ENCODE data around the gene RTTN. TPM values are rescaled to one million over a fixed set of nuclear protein-coding genes. Genes with fewer than 3 reads are reported as not detected.

The RTTN gene
- total and polyA plus RNA-seq, 9 of the 15 experiments (the other 6 are each of a cell fraction or from before 2014, with no cell fraction given) = 3.1 to 18.3 (median 10.6) TPM

DNA sequence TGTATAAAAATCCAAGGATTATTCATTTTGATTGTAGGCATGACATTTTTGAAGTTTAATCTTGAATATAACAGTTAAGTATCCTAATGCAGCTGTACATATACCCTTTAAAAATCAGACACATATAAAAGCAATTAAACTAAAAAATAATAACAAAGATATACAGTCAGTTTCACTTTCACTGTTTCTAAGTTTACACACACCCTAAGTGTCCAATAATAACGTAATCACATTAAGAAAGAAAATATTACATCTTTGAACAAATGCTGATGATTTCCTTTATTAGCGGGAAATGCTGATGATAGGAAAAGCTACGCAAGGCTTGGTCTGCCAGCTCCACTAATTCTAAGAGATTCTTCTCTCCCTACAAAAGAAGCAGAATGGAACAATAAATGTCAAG is 38.8 kb downstream of the RTTN start:
- H2AFZ ChIP-seq (ENCODE audit: low read depth, low read length) = no peak overlapping the region

DNA sequence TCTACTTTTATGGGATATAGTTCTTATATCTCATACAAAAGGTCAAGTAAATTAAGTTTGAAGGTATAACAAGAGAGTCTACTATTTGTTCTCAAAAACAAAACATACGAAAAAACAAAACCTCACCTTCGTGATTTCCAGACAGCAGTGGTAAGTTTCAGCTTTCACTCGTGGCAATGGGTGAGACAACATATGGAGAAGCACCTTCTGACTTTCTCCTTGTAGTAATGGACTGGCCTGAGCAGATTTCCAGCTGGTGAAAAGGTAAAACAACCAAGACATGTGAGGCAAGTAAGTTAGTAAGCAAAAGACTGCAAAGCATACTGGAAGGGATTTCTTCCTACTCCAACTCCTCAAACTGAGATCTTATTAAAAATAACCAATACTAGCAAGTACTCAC is 39.6 kb downstream of the RTTN start:
- ATAC-seq (no peak), DNase-seq (ENCODE audit: extremely low read depth in 1 of 4, low spot score in 3 of 4) (no peak), FAIRE-seq (no peak)
- H3K9me3 ChIP-seq (replicated peaks; ENCODE audit: control insufficient read depth, insufficient read depth, low read depth, low read length) = no peaks in the 10 kb centered on the region
- H3K27me3 ChIP-seq (ENCODE audit: control insufficient read depth in 2 of 2, insufficient read depth in 2 of 2, low read length in 2 of 2) = no peaks in the 10 kb centered on the region
- H3K4me2 ChIP-seq (ENCODE audit: insufficient read depth, low read length) = no peak overlapping the region
- in situ Hi-C loops (cut with MboI) = no loop called here
- H4K20me1 ChIP-seq (replicated peaks; ENCODE audit: control insufficient read depth, insufficient read depth, low read length) = no peaks in the 10 kb centered on the region
- H3K27ac ChIP-seq (ENCODE audit: extremely low read depth, low read depth, low read length) = no peak overlapping the region
- no TSS peak for BruUV-seq (replicated peaks)
- no peaks in the 10 kb centered on the region for H3K79me2 ChIP-seq (ENCODE audit: control insufficient read depth, insufficient read depth, low read length)
- H3K4me1 ChIP-seq (replicated peaks in 1 of 2; ENCODE audit: control insufficient read depth in 2 of 2, insufficient read depth in 2 of 2, low read length in 2 of 2) = no peaks in the 10 kb centered on the region
- H3K9me1 ChIP-seq (ENCODE audit: control insufficient read depth, insufficient read depth, low read length) = no peaks in the 10 kb centered on the region
- H3K9ac ChIP-seq (ENCODE audit: insufficient read depth in 1 of 2, low read depth in 2 of 2, low read length in 2 of 2) = no peak overlapping the region
- H2AFZ ChIP-seq (ENCODE audit: low read depth, low read length) = no peak overlapping the region
- CTCF ChIA-PET (ENCODE audit: low intra/inter-chr PET ratio) = no interaction called here
- POLR2A ChIA-PET = no interaction called here
- 70% methylated on average over 3 of the region's 3 CpGs for WGBS (ENCODE audit: insufficient coverage, low coverage, missing lambda C conversion rate)
- no peak overlapping the region for H3K4me3 ChIP-seq
- H3K36me3 ChIP-seq (ENCODE audit: control insufficient read depth, insufficient read depth, low read length) = peaks cover 13% of the 10 kb centered on the region
- intact Hi-C loops (cut with micrococcal nuclease) = no loop called here
- no peak for TF ChIP-seq HOXB6 (CRISPR knock-in tag; IDR thresholded peaks at IDR 0.05; ENCODE audit: borderline replicate concordance)
- TF ChIP-seq MAFF (IDR thresholded peaks at IDR 0.05; ENCODE audit: low read length) = no peak
- TF ChIP-seq TFAM (CRISPR knock-in tag; conservative IDR thresholded peaks at IDR 0.05) = no peak
- TF ChIP-seq, protein P1, sequence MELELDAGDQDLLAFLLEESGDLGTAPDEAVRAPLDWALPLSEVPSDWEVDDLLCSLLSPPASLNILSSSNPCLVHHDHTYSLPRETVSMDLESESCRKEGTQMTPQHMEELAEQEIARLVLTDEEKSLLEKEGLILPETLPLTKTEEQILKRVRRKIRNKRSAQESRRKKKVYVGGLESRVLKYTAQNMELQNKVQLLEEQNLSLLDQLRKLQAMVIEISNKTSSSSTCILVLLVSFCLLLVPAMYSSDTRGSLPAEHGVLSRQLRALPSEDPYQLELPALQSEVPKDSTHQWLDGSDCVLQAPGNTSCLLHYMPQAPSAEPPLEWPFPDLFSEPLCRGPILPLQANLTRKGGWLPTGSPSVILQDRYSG (tag; conservative IDR thresholded peaks at IDR 0.05; ENCODE audit: low read depth) = no peak
- TF ChIP-seq ZKSCAN8 (CRISPR knock-in tag; IDR thresholded peaks at IDR 0.05) = no peak
- no peak for TF ChIP-seq CBFA2T3 (IDR thresholded peaks at IDR 0.05)
- TF ChIP-seq KLF10 (CRISPR knock-in tag; IDR thresholded peaks at IDR 0.05) = no peak
- TF ChIP-seq, protein P2, sequence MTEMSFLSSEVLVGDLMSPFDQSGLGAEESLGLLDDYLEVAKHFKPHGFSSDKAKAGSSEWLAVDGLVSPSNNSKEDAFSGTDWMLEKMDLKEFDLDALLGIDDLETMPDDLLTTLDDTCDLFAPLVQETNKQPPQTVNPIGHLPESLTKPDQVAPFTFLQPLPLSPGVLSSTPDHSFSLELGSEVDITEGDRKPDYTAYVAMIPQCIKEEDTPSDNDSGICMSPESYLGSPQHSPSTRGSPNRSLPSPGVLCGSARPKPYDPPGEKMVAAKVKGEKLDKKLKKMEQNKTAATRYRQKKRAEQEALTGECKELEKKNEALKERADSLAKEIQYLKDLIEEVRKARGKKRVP (CRISPR knock-in tag; IDR thresholded peaks at IDR 0.05) = no peak

More for the DNA sequence above, 38.8 kb downstream of the RTTN start:
- intact Hi-C loops (cut with micrococcal nuclease) = no loop called here
- Histone ChIP-seq H3K79me2 (ENCODE audit: control insufficient read depth, insufficient read depth, low read length) (no peaks in the 10 kb centered on the region), H3K36me3 (ENCODE audit: control insufficient read depth, insufficient read depth, low read length) (peaks cover 13% of the 10 kb centered on the region), H3K9me1 (ENCODE audit: control insufficient read depth, insufficient read depth, low read length) (no peaks in the 10 kb centered on the region), H3K27me3 (ENCODE audit: control insufficient read depth in 2 of 2, insufficient read depth in 2 of 2, low read length in 2 of 2) (no peaks in the 10 kb centered on the region), H3K27ac (ENCODE audit: extremely low read depth, low read depth, low read length) (no peak overlapping the region), H4K20me1 (replicated peaks; ENCODE audit: control insufficient read depth, insufficient read depth, low read length) (no peaks in the 10 kb centered on the region), H3K4me2 (ENCODE audit: insufficient read depth, low read length) (no peak overlapping the region), H3K9me3 (replicated peaks; ENCODE audit: control insufficient read depth, insufficient read depth, low read depth, low read length) (no peaks in the 10 kb centered on the region), H3K4me1 (replicated peaks in 1 of 2; ENCODE audit: control insufficient read depth in 2 of 2, insufficient read depth in 2 of 2, low read length in 2 of 2) (no peaks in the 10 kb centered on the region), H3K4me3 (no peak overlapping the region), H3K9ac (ENCODE audit: insufficient read depth in 1 of 2, low read depth in 2 of 2, low read length in 2 of 2) (no peak overlapping the region)
- CTCF ChIA-PET (ENCODE audit: low intra/inter-chr PET ratio) = no interaction called here
- TF ChIP-seq ZBED1 (IDR thresholded peaks at IDR 0.05) = no peak
- TF ChIP-seq HMG20A (CRISPR knock-in tag; conservative IDR thresholded peaks at IDR 0.05) = no peak
- no peak for TF ChIP-seq SP1 (CRISPR knock-in tag; IDR thresholded peaks at IDR 0.05)
- TF ChIP-seq, protein P3, sequence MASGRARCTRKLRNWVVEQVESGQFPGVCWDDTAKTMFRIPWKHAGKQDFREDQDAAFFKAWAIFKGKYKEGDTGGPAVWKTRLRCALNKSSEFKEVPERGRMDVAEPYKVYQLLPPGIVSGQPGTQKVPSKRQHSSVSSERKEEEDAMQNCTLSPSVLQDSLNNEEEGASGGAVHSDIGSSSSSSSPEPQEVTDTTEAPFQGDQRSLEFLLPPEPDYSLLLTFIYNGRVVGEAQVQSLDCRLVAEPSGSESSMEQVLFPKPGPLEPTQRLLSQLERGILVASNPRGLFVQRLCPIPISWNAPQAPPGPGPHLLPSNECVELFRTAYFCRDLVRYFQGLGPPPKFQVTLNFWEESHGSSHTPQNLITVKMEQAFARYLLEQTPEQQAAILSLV (tag; IDR thresholded peaks at IDR 0.05) = no peak
- no peak for TF ChIP-seq CBFB (CRISPR knock-in tag; IDR thresholded peaks at IDR 0.05)
- DNase-seq (ENCODE audit: extremely low read depth in 1 of 4, low spot score in 3 of 4) = no peak
- POLR2A ChIA-PET = interaction anchor here (0.6 kb wide), 1 partner anchor 52 kb away, joined by 3 read pairs; no protein-coding TSS in a partner anchor
- ATAC-seq = no peak
- BruUV-seq (replicated peaks) = no TSS peak
- FAIRE-seq = no peak
- WGBS (ENCODE audit: insufficient coverage, low coverage, missing lambda C conversion rate) = 88% methylated on average over 3 of the region's 3 CpGs
- in situ Hi-C loops (cut with MboI) = no loop called here
